T-helper 1 cell treated with Interleukin-12 subunit alpha and Interleukin-12 subunit beta and Interleukin-4 antibody, amounts not matched to agents 30 μg/mL and 1 μg/mL, for 36 hours (primary cell): ENCODE results near the gene FOXK2.
A peak's percentile ranks its signal among the peaks of the same experiment; 100 is the strongest.

ENCODE experiments used
- H3K27ac Mint-ChIP-seq: one replicate; pipeline ENCODE4 v1.8.0; 2021; ENCODE audit warnings: mild to moderate bottlenecking, mixed read lengths
- H3K27me3 Mint-ChIP-seq: one replicate; pipeline ENCODE4 v1.8.0; 2021; ENCODE audit warnings: low read depth, mixed read lengths
- H3K36me3 Mint-ChIP-seq: one replicate; pipeline ENCODE4 v1.8.0; 2021; ENCODE audit warnings: low read depth, mixed read lengths
- H3K4me1 Mint-ChIP-seq: one replicate; pipeline ENCODE4 v1.8.0; 2021; ENCODE audit warnings: low read depth, mixed read lengths
- H3K4me3 Mint-ChIP-seq: one replicate; pipeline ENCODE4 v1.8.0; 2021; ENCODE audit warnings: mild to moderate bottlenecking, moderate library complexity, mixed read lengths
- H3K9me3 Mint-ChIP-seq: one replicate; pipeline ENCODE4 v1.8.0; 2021; ENCODE audit warnings: mixed read lengths

The FOXK2 gene

GRCh38 chr17:82602986-82603710 is 83.6 kb downstream of the FOXK2 start:
- H3K27me3 Mint-ChIP-seq, result no peaks in the 10 kb centered on the region
- H3K4me3 Mint-ChIP-seq, result no peak overlapping the region
- H3K36me3 Mint-ChIP-seq, result peaks cover 25% of the 10 kb centered on the region
- H3K4me1 Mint-ChIP-seq, result peaks cover 16% of the 10 kb centered on the region
- no peaks in the 10 kb centered on the region for H3K9me3 Mint-ChIP-seq
- peak overlapping the region; percentile 79 for H3K27ac Mint-ChIP-seq

GRCh38 chr17:82603981-82604448 is 84.5 kb downstream of the FOXK2 start:
- no peaks in the 10 kb centered on the region for H3K9me3 Mint-ChIP-seq
- H3K27ac Mint-ChIP-seq, result peak overlapping the region; percentile 79
- H3K4me1 Mint-ChIP-seq, result peaks cover 16% of the 10 kb centered on the region
- H3K4me3 Mint-ChIP-seq, result no peak overlapping the region
- H3K36me3 Mint-ChIP-seq, result peaks cover 27% of the 10 kb centered on the region
- no peaks in the 10 kb centered on the region for H3K27me3 Mint-ChIP-seq

- Mint-ChIP-seq H3K36me3 (peaks cover 32% of the 10 kb centered on the region), H3K27ac (peak overlapping the region; percentile 79), H3K4me3 (no peak overlapping the region), H3K4me1 (peaks cover 18% of the 10 kb centered on the region), H3K27me3 (no peaks in the 10 kb centered on the region), H3K9me3 (no peaks in the 10 kb centered on the region)
Measured at GRCh38 chr17:82604532-82604931, 85.0 kb downstream of the FOXK2 start.

- Mint-ChIP-seq H3K27ac (no peak overlapping the region), H3K36me3 (peaks cover 39% of the 10 kb centered on the region), H3K4me1 (peaks cover 18% of the 10 kb centered on the region), H3K27me3 (no peaks in the 10 kb centered on the region), H3K9me3 (no peaks in the 10 kb centered on the region), H3K4me3 (no peak overlapping the region)
Measured at GRCh38 chr17:82605939-82606600, 86.5 kb downstream of the FOXK2 start.

GRCh38 chr17:82608816-82609215 is 89.3 kb downstream of the FOXK2 start:
- H3K36me3 Mint-ChIP-seq, result peaks cover 34% of the 10 kb centered on the region

GRCh38 chr17:82609655-82610054 is 90.1 kb downstream of the FOXK2 start:
- Mint-ChIP-seq H3K9me3 (no peaks in the 10 kb centered on the region), H3K27ac (no peak overlapping the region), H3K4me3 (no peak overlapping the region), H3K27me3 (no peaks in the 10 kb centered on the region), H3K4me1 (peaks cover 4% of the 10 kb centered on the region), H3K36me3 (peaks cover 29% of the 10 kb centered on the region)

More at GRCh38 chr17:82608816-82609215, 89.3 kb downstream of the FOXK2 start:
- Mint-ChIP-seq H3K4me1 (peaks cover 8% of the 10 kb centered on the region), H3K9me3 (no peaks in the 10 kb centered on the region), H3K27ac (peak overlapping the region; percentile 7), H3K4me3 (no peak overlapping the region), H3K27me3 (no peaks in the 10 kb centered on the region)

GRCh38 chr17:82611140-82612058 is 91.9 kb downstream of the FOXK2 start:
- H3K27ac Mint-ChIP-seq, result no peak overlapping the region
- H3K36me3 Mint-ChIP-seq, result peaks cover 39% of the 10 kb centered on the region
- H3K4me3 Mint-ChIP-seq, result no peak overlapping the region
- H3K9me3 Mint-ChIP-seq, result no peaks in the 10 kb centered on the region
- no peaks in the 10 kb centered on the region for H3K27me3 Mint-ChIP-seq
- peaks cover 2% of the 10 kb centered on the region for H3K4me1 Mint-ChIP-seq

GRCh38 chr17:82613283-82614094 is 94.0 kb downstream of the FOXK2 start:
- H3K4me3 Mint-ChIP-seq, result no peak overlapping the region
- H3K4me1 Mint-ChIP-seq, result peaks cover 2% of the 10 kb centered on the region
- peaks cover 40% of the 10 kb centered on the region for H3K36me3 Mint-ChIP-seq
- H3K9me3 Mint-ChIP-seq, result no peaks in the 10 kb centered on the region
- H3K27me3 Mint-ChIP-seq, result no peaks in the 10 kb centered on the region
- H3K27ac Mint-ChIP-seq, result no peak overlapping the region

- no peak overlapping the region for H3K4me3 Mint-ChIP-seq
- peaks cover 43% of the 10 kb centered on the region for H3K36me3 Mint-ChIP-seq
- no peak overlapping the region for H3K27ac Mint-ChIP-seq
- no peaks in the 10 kb centered on the region for H3K27me3 Mint-ChIP-seq
- H3K9me3 Mint-ChIP-seq, result no peaks in the 10 kb centered on the region
- H3K4me1 Mint-ChIP-seq, result peaks cover 2% of the 10 kb centered on the region
Measured at GRCh38 chr17:82614095-82614631, 94.6 kb downstream of the FOXK2 start.

- H3K27ac Mint-ChIP-seq, result no peak overlapping the region
- no peaks in the 10 kb centered on the region for H3K27me3 Mint-ChIP-seq
Measured at GRCh38 chr17:82615084-82616020, 95.8 kb downstream of the FOXK2 start.

GRCh38 chr17:82616021-82616711 is 96.6 kb downstream of the FOXK2 start:
- no peak overlapping the region for H3K27ac Mint-ChIP-seq
- no peaks in the 10 kb centered on the region for H3K27me3 Mint-ChIP-seq
- H3K4me1 Mint-ChIP-seq, result no peaks in the 10 kb centered on the region
- H3K4me3 Mint-ChIP-seq, result no peak overlapping the region
- H3K36me3 Mint-ChIP-seq, result peaks cover 40% of the 10 kb centered on the region
- no peaks in the 10 kb centered on the region for H3K9me3 Mint-ChIP-seq

More at GRCh38 chr17:82615084-82616020, 95.8 kb downstream of the FOXK2 start:
- Mint-ChIP-seq H3K4me3 (no peak overlapping the region), H3K4me1 (no peaks in the 10 kb centered on the region), H3K9me3 (no peaks in the 10 kb centered on the region), H3K36me3 (peaks cover 40% of the 10 kb centered on the region)

GRCh38 chr17:82619211-82619610 is 99.7 kb downstream of the FOXK2 start:
- H3K27me3 Mint-ChIP-seq, result no peaks in the 10 kb centered on the region
- H3K4me1 Mint-ChIP-seq, result no peaks in the 10 kb centered on the region
- H3K9me3 Mint-ChIP-seq, result no peaks in the 10 kb centered on the region
- no peak overlapping the region for H3K27ac Mint-ChIP-seq
- no peak overlapping the region for H3K4me3 Mint-ChIP-seq
- peaks cover 38% of the 10 kb centered on the region for H3K36me3 Mint-ChIP-seq
